Ishikawa (cell line): ENCODE results near the gene MYO15B.

Experiments used
- CEBPB ChIP-seq: IDR thresholded peaks from 2 replicates; pipeline ENCODE4 v1.6.1; 2012
- CREB1 ChIP-seq: IDR thresholded peaks from 2 replicates; pipeline ENCODE4 v1.6.1; 2012; ENCODE audit warnings: low read depth
- EGR1 ChIP-seq: IDR thresholded peaks from 2 replicates; pipeline ENCODE4 v1.6.1; 2012
- EP300 ChIP-seq: IDR thresholded peaks from 2 replicates; pipeline ENCODE4 v1.6.1; 2012; ENCODE audit warnings: borderline replicate concordance
- FOXM1 ChIP-seq: IDR thresholded peaks from 2 replicates; pipeline ENCODE4 v1.6.1; 2012; ENCODE audit warnings: low read depth, borderline replicate concordance
- MAX ChIP-seq: IDR thresholded peaks from 2 replicates; pipeline ENCODE4 v1.6.1; 2012
- NFIC ChIP-seq: IDR thresholded peaks from 2 replicates; pipeline ENCODE4 v1.6.1; 2012
- RAD21 ChIP-seq: IDR thresholded peaks from 2 replicates; pipeline ENCODE4 v1.6.1; 2012; ENCODE audit warnings: low read depth
- REST ChIP-seq: IDR thresholded peaks from 2 replicates; pipeline ENCODE4 v1.6.1; 2012; ENCODE audit warnings: low read depth, mild to moderate bottlenecking
- TAF1 ChIP-seq: IDR thresholded peaks from 2 replicates; pipeline ENCODE4 v1.6.1; 2012; ENCODE audit warnings: low read depth, mild to moderate bottlenecking
- TCF12 ChIP-seq: IDR thresholded peaks from 2 replicates; pipeline ENCODE4 v1.6.1; 2012; ENCODE audit warnings: low read depth
- TEAD4 ChIP-seq: IDR thresholded peaks from 2 replicates; pipeline ENCODE4 v1.6.1; 2012
- YY1 ChIP-seq: IDR thresholded peaks from 2 replicates; pipeline ENCODE4 v1.6.1; 2012; ENCODE audit warnings: low read depth
- ZBTB7A ChIP-seq: IDR thresholded peaks from 2 replicates; pipeline ENCODE4 v1.6.1; 2012; ENCODE audit warnings: low read depth

MYO15B gene

GRCh38 chr17:75607086-75607485, 19.5 kb downstream of the MYO15B start:
- TF ChIP-seq EP300 (no peak), MAX (no peak), REST (no peak), CREB1 (no peak), TAF1 (no peak), CEBPB (no peak)

- no peak for TF ChIP-seq RAD21
Measured at GRCh38 chr17:75610103-75610984, 22.7 kb downstream of the MYO15B start.

- TF ChIP-seq REST, result no peak
- TF ChIP-seq CREB1, result no peak
- no peak for TF ChIP-seq ZBTB7A
- TF ChIP-seq TCF12, result no peak
- TF ChIP-seq YY1, result no peak
- TF ChIP-seq TEAD4, result no peak
- no peak for TF ChIP-seq RAD21
Measured at GRCh38 chr17:75611851-75612429, 24.3 kb downstream of the MYO15B start.

- TF ChIP-seq CEBPB, result no peak
Measured at GRCh38 chr17:75612906-75613626, 25.5 kb downstream of the MYO15B start.

GRCh38 chr17:75614006-75614405, 26.4 kb downstream of the MYO15B start:
- TF ChIP-seq NFIC (no peak), FOXM1 (no peak), RAD21 (peak; percentile 24; the same call in 1 of the 2 replicates), TEAD4 (no peak), CREB1 (no peak), REST (no peak), ZBTB7A (no peak), TAF1 (no peak)

- TF ChIP-seq MAX (no peak), TAF1 (no peak), REST (no peak), CREB1 (no peak), TCF12 (no peak), RAD21 (no peak), CEBPB (no peak), EGR1 (no peak), ZBTB7A (peak; percentile 30; the same call in 1 of the 2 replicates)
Measured at GRCh38 chr17:75614556-75615270, 27.1 kb downstream of the MYO15B start.
